ENCODE results near the gene NXF3. TPM values are rescaled to one million over a fixed set of nuclear protein-coding genes. Genes with fewer than 3 reads are reported as not detected.
"Not testable (repeated sequence)": the region's sequence is repeated elsewhere in the genome, so short reads cannot be mapped to it uniquely, and the experiment has no call there.

The NXF3 gene
- total and polyA plus RNA-seq, 12 donors, result 0.06 to 5.9 (median 1.3) TPM; not detected in 1

DNA sequence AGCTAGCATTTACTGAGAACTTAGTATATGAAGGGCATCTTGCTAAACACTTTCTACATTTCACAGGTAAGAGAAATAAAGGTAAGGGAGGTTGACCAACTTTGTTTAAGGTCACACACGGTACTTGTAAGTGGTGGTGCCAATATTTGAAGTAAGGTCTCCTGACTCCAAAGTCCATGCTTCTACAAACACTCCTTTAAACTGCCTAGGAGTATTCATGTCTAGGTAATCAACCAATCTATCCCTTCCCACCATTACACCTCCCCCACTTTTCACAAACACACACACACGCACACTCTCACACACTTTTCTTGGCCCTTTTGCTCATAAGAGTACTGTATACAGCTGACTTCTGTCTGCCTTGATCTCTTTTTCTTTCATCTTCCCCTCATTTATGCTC lies 36.0 kb downstream of the NXF3 start:
- no peak for TF ChIP-seq POLR2A (IDR thresholded peaks at IDR 0.05)
- no peak for TF ChIP-seq CTCF (IDR thresholded peaks at IDR 0.05)
- 67 to 93% (median 71%) methylated on average over 2 of the region's 2 CpGs for WGBS, 4 donors
- intact Hi-C loops (cut with DNase I), result no loop called here

DNA sequence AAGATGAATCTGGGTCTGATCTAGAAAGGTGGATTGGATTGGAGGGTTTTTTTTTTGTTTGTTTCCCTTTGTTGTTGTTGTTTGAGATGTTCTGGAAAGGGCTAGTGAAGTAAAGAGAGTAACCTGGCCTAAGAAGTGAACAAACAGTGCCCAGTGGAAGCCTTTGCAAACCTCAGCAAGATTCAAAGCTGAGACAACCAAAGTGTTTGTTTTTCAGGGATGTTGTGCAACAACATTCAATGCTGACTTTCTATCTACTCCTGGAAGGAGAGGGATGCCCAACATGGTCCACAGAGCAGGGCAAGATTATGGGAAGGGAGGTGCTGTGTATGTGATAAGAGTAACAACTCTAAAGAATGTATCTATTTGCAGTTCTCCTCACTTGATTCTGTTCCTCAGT lies 40.3 kb downstream of the NXF3 start:
- Histone ChIP-seq H3K4me1 (replicated peaks in 1 of 2) (no peaks in the 10 kb centered on the region), H3K27ac (no peak overlapping the region), H3K27me3 (no peaks in the 10 kb centered on the region), H3K4me3 (no peak overlapping the region), H3K36me3 (replicated peaks in 1 of 2) (no peaks in the 10 kb centered on the region), H3K9me3 (replicated peaks in 1 of 3) (no peaks in the 10 kb centered on the region)
- DNase-seq, result no peak
- intact Hi-C loops (cut with DNase I), result no loop called here
- TF ChIP-seq POLR2A (IDR thresholded peaks at IDR 0.05) (no peak), CTCF (IDR thresholded peaks at IDR 0.05) (no peak)

More for the DNA sequence above, 36.0 kb downstream of the NXF3 start:
- Histone ChIP-seq H3K9me3 (replicated peaks in 1 of 3) (no peaks in the 10 kb centered on the region), H3K36me3 (replicated peaks in 1 of 2) (no peaks in the 10 kb centered on the region), H3K4me3 (no peak overlapping the region), H3K27ac (no peak overlapping the region), H3K27me3 (no peaks in the 10 kb centered on the region), H3K4me1 (replicated peaks in 1 of 2) (no peaks in the 10 kb centered on the region)
- DNase-seq, result no peak

DNA sequence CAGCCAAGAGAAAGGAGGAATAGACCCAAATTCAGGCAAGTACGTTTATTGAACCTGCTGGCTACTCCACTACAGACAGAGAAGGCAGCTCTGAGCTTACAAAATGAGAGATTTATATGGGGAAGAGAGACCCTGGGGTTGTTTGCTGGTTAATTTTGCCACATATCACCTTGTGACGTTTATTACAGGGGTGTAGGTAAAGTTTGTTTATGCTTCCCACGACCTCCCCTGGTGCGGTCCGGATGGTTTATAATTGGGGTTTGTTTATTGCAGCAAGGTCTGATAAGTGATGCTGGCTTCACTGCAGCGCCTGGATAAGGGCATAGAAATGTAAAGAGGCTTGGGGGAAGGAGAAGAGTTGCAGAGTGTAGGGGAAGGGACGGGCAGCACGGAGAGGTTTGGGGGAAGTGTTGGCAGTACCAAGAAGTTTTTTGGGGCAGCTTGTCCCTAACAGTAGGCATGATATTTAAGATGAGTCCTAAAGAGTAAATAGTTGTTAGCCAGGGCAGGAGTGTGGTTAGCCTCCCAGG lies 41.6 kb downstream of the NXF3 start:
- intact Hi-C loops (cut with DNase I), result no loop called here
- H3K36me3 ChIP-seq (replicated peaks in 1 of 2), result no peaks in the 10 kb centered on the region
- no peaks in the 10 kb centered on the region for H3K27me3 ChIP-seq
- 18 to 44% (median 28%) methylated on average over 8 of the region's 8 CpGs for WGBS, 4 donors
- H3K9me3 ChIP-seq (replicated peaks in 1 of 3), result no peaks in the 10 kb centered on the region
- H3K4me1 ChIP-seq (replicated peaks in 1 of 2), result no peaks in the 10 kb centered on the region
- H3K4me3 ChIP-seq, result no peak overlapping the region
- DNase-seq, result no peak
- no peak overlapping the region for H3K27ac ChIP-seq
- TF ChIP-seq CTCF (IDR thresholded peaks at IDR 0.05), result no peak
- TF ChIP-seq POLR2A (IDR thresholded peaks at IDR 0.05), result no peak

DNA sequence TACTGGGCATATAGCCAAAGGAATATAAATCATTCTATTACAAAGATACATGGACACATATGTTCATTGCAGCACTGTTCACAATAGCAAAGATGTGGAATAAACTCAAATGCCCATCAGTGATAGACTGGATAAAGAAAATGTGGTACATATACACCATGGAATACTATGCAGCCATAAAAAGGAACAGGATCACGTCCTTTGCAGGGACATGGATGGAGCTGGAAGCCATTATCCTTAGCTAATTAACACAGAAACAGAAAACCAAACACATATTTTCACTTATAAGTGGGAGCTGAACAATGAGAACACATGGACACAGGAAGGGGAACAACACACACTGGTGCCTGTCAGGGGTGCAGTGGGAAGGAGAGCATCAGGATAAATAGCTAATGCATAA lies 59.6 kb downstream of the NXF3 start:
- not testable (repeated sequence) for H3K4me1 ChIP-seq (replicated peaks in 1 of 2); H3K36me3 ChIP-seq (replicated peaks in 1 of 2)
- 38 to 63% (median 54%) methylated on average over 1 of the region's 1 CpG for WGBS, 4 donors

More for the DNA sequence above, 59.6 kb downstream of the NXF3 start:
- H3K27me3 ChIP-seq; H3K9me3 ChIP-seq (replicated peaks in 1 of 3); H3K27ac ChIP-seq; DNase-seq; H3K4me3 ChIP-seq; intact Hi-C loops (cut with DNase I): not testable (repeated sequence)

Other genes with a start within 250 kb of the NXF3 start
- 1 to 10 TPM in 2 of 9 donors, under 1 TPM in 3, not detected in 4; 0.80 to 3.1 (median 0.97) TPM for gene RAB40AL, start 155.9 kb downstream of the NXF3 start, total RNA-seq
- gene RAB40AL, start 155.9 kb downstream of the NXF3 start, polyA plus RNA-seq, result 1 to 10 TPM in 1 of 3 donors, under 1 TPM in 1, not detected in 1; 0.20 to 1.5 TPM
- gene BEX1, start 29.0 kb downstream of the NXF3 start, total RNA-seq, result 100 to 1,000 TPM in 1 of 9 donors, 10 to 100 TPM in 4, 1 to 10 TPM in 4; 1.4 to 153 (median 10.7) TPM
- gene BEX1, start 29.0 kb downstream of the NXF3 start, polyA plus RNA-seq, result 100 to 1,000 TPM in 1 of 3 donors, 10 to 100 TPM in 2; 25.3 to 105 (median 57.3) TPM
- gene BEX4, start 122.0 kb upstream of the NXF3 start, total RNA-seq, result 100 to 1,000 TPM in 1 of 9 donors, 10 to 100 TPM in 8; 24.5 to 150 (median 62.3) TPM
- gene BEX4, start 122.0 kb upstream of the NXF3 start, polyA plus RNA-seq, result 100 to 1,000 TPM in 1 of 3 donors, 10 to 100 TPM in 2; 66.0 to 143 (median 68.7) TPM
- gene TCEAL8, start 162.0 kb upstream of the NXF3 start, total RNA-seq, result 100 to 1,000 TPM in 1 of 9 donors, 10 to 100 TPM in 8; 54.5 to 156 (median 63.9) TPM
- 100 to 1,000 TPM in 1 of 3 donors, 10 to 100 TPM in 2; 46.3 to 137 (median 64.0) TPM for gene TCEAL8, start 162.0 kb upstream of the NXF3 start, polyA plus RNA-seq
- gene TCEAL5, start 183.6 kb upstream of the NXF3 start, total RNA-seq, result 1 to 10 TPM in 3 of 9 donors, under 1 TPM in 2, not detected in 4; 0.40 to 4.3 (median 1.4) TPM
- 10 to 100 TPM in 2 of 3 donors, 1 to 10 TPM in 1; 3.0 to 14.5 (median 12.6) TPM for gene TCEAL5, start 183.6 kb upstream of the NXF3 start, polyA plus RNA-seq
- gene BEX2, start 217.8 kb upstream of the NXF3 start, total RNA-seq, result 100 to 1,000 TPM in 2 of 9 donors, 10 to 100 TPM in 7; 29.4 to 118 (median 56.9) TPM
- gene BEX2, start 217.8 kb upstream of the NXF3 start, polyA plus RNA-seq, result 10 to 100 TPM; 50.0 to 99.7 (median 52.3) TPM
- gene TCEAL7, start 237.1 kb upstream of the NXF3 start, total RNA-seq, result 10 to 100 TPM in 1 of 9 donors, 1 to 10 TPM in 6, under 1 TPM in 1, not detected in 1; 0.79 to 15.0 (median 6.2) TPM
- gene TCEAL7, start 237.1 kb upstream of the NXF3 start, polyA plus RNA-seq, result 10 to 100 TPM in 2 of 3 donors, 1 to 10 TPM in 1; 5.9 to 24.0 (median 19.5) TPM

All from adrenal gland (tissue), 12 donors.